Smooth muscle cell of bladder (primary cell): Measurements from ENCODE around the gene PPP3R1. TPM values are rescaled to one million over a fixed set of nuclear protein-coding genes. Genes with fewer than 3 reads are reported as not detected.

ENCODE experiments used
- total RNA-seq: library from RNA; depleted of rRNA; stranded (reverse); fragments of >200 nt; gene quantifications from 2 replicates; pipeline ENCODE4 v1.2.3, GENCODE V29; 2014

Gene PPP3R1, protein sequence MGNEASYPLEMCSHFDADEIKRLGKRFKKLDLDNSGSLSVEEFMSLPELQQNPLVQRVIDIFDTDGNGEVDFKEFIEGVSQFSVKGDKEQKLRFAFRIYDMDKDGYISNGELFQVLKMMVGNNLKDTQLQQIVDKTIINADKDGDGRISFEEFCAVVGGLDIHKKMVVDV
- 13.7 and 17.8 TPM in 2 replicates for total RNA-seq

DNA sequence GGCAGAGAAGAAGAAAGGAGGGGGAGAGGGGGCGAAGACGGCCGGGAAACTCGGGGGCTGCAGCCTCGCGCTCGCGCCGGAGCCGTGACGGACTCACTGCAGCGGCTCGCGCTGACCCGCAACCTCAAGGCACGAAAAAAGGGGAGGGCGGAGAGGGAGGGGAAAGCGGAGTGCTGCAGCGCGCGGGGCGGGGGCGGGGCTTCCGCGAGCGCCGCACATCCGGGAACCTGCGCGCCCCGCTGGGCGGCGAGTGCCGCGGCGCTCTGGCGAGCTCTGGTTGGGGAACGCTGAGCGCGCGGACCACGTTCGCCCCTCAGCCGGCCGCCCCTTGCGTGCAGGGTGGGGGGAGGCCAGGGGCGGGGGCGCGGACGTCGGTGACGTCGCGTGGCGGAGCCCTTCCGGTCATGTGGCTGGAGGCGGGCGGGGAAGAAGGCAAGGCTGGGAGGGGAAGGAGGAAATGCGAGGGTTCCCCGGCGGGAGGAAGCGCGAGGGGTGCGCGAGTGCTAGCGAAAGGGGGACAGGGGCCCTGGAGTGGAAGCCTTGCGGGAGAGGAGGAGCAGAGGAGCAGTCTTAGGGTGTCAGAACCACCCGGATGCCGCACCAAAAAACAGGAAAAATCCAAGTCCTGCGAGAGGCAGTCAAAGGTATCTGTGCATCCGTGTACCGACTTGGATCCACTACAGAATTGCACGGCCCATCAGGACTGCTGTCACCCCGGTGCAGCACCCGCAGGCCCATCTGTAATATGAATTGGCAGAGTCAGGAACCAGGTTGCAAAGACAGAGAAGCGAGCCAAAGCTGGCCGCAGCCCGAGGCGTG is at the start of gene PPP3R1:
Gene PPP3R1, minus strand, starts transcription at position 133 of the 819 bp plus-strand sequence. CDS start 405 bp downstream, outside the sequence.

DNA sequence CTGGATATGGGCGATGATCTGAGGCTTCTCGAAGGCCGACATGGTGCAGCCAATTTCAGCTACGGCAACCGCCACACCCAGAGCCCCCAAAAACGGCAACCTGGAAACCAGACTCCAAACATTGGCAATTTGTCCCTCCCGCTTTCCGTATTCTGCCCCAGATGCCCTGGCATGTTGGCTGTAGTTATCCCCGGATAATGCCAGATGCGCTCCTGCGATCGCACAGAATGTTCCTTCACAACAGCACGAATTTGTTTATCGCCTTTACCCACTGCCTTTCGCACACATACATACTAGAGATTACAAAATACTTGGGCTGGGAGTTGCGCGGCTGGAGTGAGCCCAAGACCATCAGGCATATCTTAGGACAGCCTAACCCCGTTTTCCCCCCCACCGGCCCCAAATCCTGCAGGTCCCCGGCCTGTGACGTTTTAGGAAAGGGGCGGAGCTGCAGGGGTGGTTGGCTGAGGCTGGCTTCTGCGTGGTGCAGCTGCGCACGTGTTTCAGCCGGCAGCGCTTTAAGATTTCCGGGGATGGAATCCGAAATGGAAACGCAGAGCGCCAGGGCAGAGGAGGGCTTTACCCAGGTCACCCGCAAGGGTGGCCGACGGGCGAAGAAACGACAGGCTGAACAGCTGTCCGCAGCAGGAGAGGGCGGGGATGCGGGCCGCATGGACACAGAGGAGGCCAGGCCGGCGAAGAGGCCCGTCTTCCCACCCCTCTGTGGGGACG is 94.8 kb downstream of the PPP3R1 start, which contains the start of gene PNO1:
Gene PNO1, plus strand, starts transcription at position 487 of the 732 bp plus-strand sequence. Its CDS starts 47 bp downstream, at position 534.

Other genes with a start within 250 kb of the PPP3R1 start
- gene C1D, start 189.5 kb downstream of the PPP3R1 start, total RNA-seq: 10.4 and 12.5 TPM in 2 replicates
- gene PNO1, start 94.6 kb downstream of the PPP3R1 start, total RNA-seq: 8.1 and 12.4 TPM in 2 replicates
- gene CNRIP1, start 67.4 kb upstream of the PPP3R1 start, total RNA-seq: 28.4 and 32.9 TPM in 2 replicates
- 0.14 and 1.1 TPM in 2 replicates for gene PLEK, start 112.8 kb upstream of the PPP3R1 start, total RNA-seq
- gene FBXO48, start 214.8 kb upstream of the PPP3R1 start, total RNA-seq: 0.28 TPM in 2 replicates
- 4.8 and 7.0 TPM in 2 replicates for gene APLF, start 215.1 kb upstream of the PPP3R1 start, total RNA-seq